ENCODE measurements around the gene SLC7A14. TPM values are rescaled to one million over a fixed set of nuclear protein-coding genes. Genes with fewer than 3 reads are reported as not detected.

The SLC7A14 gene
- total RNA-seq, 1 donor from 2014 or later: not detected

DNA sequence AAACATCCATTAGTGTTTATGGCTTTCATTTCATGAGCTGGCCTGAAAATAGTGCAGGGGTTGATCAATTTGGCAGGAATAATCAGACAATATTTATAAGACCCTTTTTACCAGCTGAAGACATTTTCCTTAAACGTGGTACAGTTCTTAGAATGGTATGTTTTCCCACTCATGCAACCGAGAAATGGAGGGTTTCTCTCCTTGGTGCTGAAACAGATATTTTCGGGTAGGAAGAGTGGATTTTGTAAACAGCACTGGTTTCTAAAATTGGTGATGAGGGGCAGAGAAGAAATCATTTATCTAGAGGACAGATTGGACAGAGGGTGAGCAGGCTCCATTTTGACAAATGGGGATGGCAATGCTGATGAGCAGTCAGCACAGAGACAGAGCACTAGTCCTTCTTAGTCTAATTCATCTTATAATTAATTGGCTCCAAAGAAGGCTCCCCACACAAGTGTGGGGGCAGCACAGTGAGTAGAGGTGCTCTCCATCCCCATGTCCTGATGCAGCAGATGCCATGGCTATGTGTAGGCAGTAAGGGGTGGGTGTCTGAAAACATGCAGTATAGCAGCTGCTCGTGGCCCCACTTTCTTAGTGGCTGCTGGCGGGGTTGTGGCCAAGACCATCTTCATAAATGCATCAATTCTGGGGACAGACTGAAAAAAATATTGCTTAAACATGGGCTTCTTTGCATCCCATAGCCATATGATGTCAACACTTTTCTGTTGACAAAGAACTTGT lies 18.1 kb upstream of the SLC7A14 start:
- intact Hi-C loops (cut with DNase I): no loop called here
- no peaks in the 10 kb centered on the region for H3K4me1 ChIP-seq
- H3K36me3 ChIP-seq: no peaks in the 10 kb centered on the region
- H3K27ac ChIP-seq: no peak overlapping the region
- no peak for DNase-seq (ENCODE audit: low spot score in 2 of 2)
- H3K9me3 ChIP-seq: no peaks in the 10 kb centered on the region
- H3K4me3 ChIP-seq: no peak overlapping the region
- TF ChIP-seq, protein P1, sequence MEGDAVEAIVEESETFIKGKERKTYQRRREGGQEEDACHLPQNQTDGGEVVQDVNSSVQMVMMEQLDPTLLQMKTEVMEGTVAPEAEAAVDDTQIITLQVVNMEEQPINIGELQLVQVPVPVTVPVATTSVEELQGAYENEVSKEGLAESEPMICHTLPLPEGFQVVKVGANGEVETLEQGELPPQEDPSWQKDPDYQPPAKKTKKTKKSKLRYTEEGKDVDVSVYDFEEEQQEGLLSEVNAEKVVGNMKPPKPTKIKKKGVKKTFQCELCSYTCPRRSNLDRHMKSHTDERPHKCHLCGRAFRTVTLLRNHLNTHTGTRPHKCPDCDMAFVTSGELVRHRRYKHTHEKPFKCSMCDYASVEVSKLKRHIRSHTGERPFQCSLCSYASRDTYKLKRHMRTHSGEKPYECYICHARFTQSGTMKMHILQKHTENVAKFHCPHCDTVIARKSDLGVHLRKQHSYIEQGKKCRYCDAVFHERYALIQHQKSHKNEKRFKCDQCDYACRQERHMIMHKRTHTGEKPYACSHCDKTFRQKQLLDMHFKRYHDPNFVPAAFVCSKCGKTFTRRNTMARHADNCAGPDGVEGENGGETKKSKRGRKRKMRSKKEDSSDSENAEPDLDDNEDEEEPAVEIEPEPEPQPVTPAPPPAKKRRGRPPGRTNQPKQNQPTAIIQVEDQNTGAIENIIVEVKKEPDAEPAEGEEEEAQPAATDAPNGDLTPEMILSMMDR (IDR thresholded peaks at IDR 0.05): no peak
- H3K27me3 ChIP-seq: no peaks in the 10 kb centered on the region

DNA sequence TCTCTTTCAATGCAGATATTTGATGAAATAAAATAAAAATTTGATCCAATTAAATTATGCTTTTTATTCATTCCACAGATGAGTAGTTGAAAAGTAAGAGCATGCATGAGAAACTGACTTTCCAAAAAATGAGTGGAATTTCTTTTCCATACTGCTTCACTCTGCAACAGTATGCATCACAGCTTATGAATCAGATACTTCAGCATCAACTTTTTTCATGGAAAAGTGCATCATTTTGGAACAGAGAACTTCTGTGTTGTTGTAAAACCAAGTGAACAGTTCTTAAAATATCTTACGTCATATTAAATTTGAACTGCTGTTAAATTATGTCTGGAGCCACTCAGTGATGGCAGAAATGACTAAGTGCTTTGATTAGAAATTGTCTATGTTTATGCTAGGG lies 16.7 kb upstream of the SLC7A14 start:
- intact Hi-C loops (cut with DNase I): no loop called here
- TF ChIP-seq, protein P1 (IDR thresholded peaks at IDR 0.05): no peak
- no peaks in the 10 kb centered on the region for H3K9me3 ChIP-seq
- no peak overlapping the region for H3K4me3 ChIP-seq
- no peak overlapping the region for H3K27ac ChIP-seq
- no peaks in the 10 kb centered on the region for H3K4me1 ChIP-seq
- no peaks in the 10 kb centered on the region for H3K36me3 ChIP-seq
- no peak for DNase-seq (ENCODE audit: low spot score in 2 of 2)
- H3K27me3 ChIP-seq: no peaks in the 10 kb centered on the region

DNA sequence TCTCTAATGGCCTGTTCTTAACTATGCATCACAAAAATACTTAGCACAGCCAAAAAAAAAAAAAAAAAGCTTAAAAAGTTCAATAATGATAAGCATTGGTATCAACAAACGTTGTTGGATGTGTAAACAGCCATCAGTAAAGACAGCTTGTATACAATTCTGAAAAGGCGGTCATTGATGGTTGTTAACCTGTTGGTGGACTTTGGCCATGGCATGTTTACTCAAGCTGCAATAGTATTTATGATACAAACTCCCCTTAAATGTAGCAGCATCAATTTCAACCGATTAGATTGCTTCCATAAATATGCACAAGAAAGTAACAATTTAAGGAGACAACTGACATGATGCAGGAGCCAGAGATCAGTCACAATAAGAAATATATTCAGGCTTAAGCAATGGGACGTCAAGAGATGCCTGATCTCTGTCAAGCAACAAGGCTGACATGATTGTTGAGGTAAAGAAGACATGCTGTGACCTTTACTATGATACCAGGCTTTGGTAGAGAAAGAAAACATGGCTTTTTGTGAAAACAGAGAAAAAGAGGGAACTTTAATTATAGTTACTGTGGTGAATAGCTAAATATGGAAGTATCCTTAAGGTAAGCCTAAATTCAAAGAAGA lies 14.2 kb upstream of the SLC7A14 start:
- Histone ChIP-seq H3K36me3 (no peaks in the 10 kb centered on the region), H3K9me3 (no peaks in the 10 kb centered on the region), H3K27me3 (no peaks in the 10 kb centered on the region), H3K4me3 (no peak overlapping the region), H3K4me1 (no peaks in the 10 kb centered on the region), H3K27ac (no peak overlapping the region)
- no peak for DNase-seq (ENCODE audit: low spot score in 2 of 2)
- intact Hi-C loops (cut with DNase I): no loop called here
- TF ChIP-seq, protein P1 (IDR thresholded peaks at IDR 0.05): no peak

DNA sequence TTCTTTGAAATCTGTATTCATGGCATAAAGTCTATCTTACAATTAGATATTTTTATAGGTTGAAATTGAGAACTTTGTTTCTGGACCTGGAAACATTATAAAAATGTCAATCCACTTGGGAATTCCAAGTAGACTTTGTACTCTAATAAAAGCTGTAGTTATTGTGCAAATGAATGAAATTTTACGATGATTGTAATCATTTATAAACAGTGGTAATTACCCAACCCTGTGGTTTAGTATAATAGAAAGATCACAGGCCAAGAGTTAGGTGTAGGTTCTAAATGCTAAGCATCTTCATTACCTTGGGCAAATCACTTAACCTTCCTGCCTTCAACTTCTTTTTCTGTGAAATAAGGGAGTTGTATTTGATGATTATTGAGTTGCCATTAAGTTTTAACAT lies 13.2 kb upstream of the SLC7A14 start:
- no peaks in the 10 kb centered on the region for H3K9me3 ChIP-seq
- intact Hi-C loops (cut with DNase I): no loop called here
- no peak for DNase-seq (ENCODE audit: low spot score in 2 of 2)
- H3K27ac ChIP-seq: no peak overlapping the region
- H3K36me3 ChIP-seq: no peaks in the 10 kb centered on the region
- no peak overlapping the region for H3K4me3 ChIP-seq
- H3K4me1 ChIP-seq: no peaks in the 10 kb centered on the region
- no peaks in the 10 kb centered on the region for H3K27me3 ChIP-seq
- TF ChIP-seq, protein P1 (IDR thresholded peaks at IDR 0.05): no peak

DNA sequence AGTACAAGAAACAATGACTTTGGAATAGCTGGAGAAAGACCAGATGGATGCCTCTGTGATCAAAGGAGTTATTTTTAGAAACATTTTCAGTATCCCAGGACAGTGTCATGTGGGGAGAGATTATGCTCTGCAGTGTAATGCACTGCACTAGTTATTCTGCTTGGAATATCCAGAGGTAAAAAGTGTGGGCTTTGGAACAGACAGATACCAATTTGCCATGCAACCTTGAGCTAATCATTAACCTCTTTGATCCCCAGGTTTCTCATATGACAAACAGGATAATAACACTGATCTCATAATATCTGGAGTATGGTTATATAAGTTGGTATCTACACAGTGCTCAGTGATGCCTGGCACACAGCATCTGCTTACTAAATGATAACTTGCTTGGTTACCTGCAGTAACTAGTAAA lies 12.2 kb upstream of the SLC7A14 start:
- intact Hi-C loops (cut with DNase I): no loop called here
- H3K27me3 ChIP-seq: no peaks in the 10 kb centered on the region

More for the DNA sequence above, 12.2 kb upstream of the SLC7A14 start:
- H3K4me1 ChIP-seq: no peaks in the 10 kb centered on the region
- H3K9me3 ChIP-seq: no peaks in the 10 kb centered on the region
- no peak overlapping the region for H3K4me3 ChIP-seq
- DNase-seq (ENCODE audit: low spot score in 2 of 2): no peak
- no peaks in the 10 kb centered on the region for H3K36me3 ChIP-seq
- H3K27ac ChIP-seq: no peak overlapping the region
- TF ChIP-seq, protein P1 (IDR thresholded peaks at IDR 0.05): no peak
